Osteocyte (in vitro differentiated cells): Measurements from ENCODE around the gene PLA2G2F. TPM values are rescaled to one million over a fixed set of nuclear protein-coding genes. Genes with fewer than 3 reads are reported as not detected.

Source experiments
- DNase-seq: peaks from one replicate; pipeline ENCODE4 v3.0.0; 2021; ENCODE audit warnings: mixed read lengths; ENCODE audit not compliant: unreplicated experiment; ENCODE audit errors: extremely low spot score
- H3K27ac Mint-ChIP-seq: one replicate; pipeline ENCODE4 v1.8.0; 2021; ENCODE audit warnings: mild to moderate bottlenecking, mixed read lengths; ENCODE audit not compliant: unreplicated experiment
- H3K27me3 Mint-ChIP-seq: one replicate; pipeline ENCODE4 v1.8.0; 2021; ENCODE audit warnings: mixed read lengths; ENCODE audit not compliant: unreplicated experiment
- H3K36me3 Mint-ChIP-seq: one replicate; pipeline ENCODE4 v1.8.0; 2021; ENCODE audit warnings: mixed read lengths; ENCODE audit not compliant: unreplicated experiment
- H3K4me1 Mint-ChIP-seq: one replicate; pipeline ENCODE4 v1.8.0; 2021; ENCODE audit warnings: mixed read lengths; ENCODE audit not compliant: unreplicated experiment
- H3K4me3 Mint-ChIP-seq: one replicate; pipeline ENCODE4 v1.8.0; 2021; ENCODE audit warnings: mild to moderate bottlenecking, moderate library complexity, mixed read lengths; ENCODE audit not compliant: unreplicated experiment
- H3K9me3 Mint-ChIP-seq: one replicate; pipeline ENCODE4 v1.8.0; 2021; ENCODE audit warnings: mixed read lengths; ENCODE audit not compliant: unreplicated experiment
- total RNA-seq: library from RNA; stranded (reverse); gene quantifications from 2 replicates; pipeline ENCODE4 v1.2.1, GENCODE V29; 2021
- TF ChIP-seq, protein P1 (sequence below): fragments of 200-600 bp; sonication (generic); IDR thresholded peaks from 2 replicates; pipeline ENCODE4 v1.5.0; 2021; ENCODE audit warnings: antibody characterized with exemption, mild to moderate bottlenecking, moderate library complexity

Gene PLA2G2F
- total RNA-seq, 1 donor from 2014 or later, result not detected

DNA sequence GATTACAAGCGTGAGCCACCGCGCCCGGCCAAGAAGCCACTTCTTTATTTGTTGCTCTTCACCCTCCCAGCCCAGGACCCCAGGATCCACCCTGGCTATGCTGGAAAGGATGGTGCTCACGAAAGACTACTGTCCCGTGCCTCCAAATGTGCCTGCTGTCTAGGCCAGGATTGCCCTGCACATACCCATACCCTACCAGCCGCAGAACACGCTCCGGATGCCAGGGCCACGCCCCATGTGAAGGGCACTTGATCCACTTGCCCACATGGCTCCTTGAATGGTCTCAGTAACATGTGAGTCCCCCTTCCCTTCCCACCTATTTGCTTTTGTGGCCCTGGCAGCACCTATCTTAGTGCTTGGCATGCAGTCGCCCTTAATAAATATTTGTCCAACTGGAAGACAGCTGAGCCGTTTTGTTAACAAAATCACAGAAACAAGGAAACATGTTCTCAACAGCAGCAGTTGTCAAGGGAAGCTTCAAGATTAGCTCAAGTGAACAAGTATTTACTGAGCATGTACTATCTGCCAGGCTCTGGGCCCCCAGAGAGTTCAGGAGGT, 33.0 kb downstream of the PLA2G2F start:
- DNase-seq, result no peak
- Mint-ChIP-seq H3K27me3 (no peaks in the 10 kb centered on the region), H3K4me3 (no peak overlapping the region), H3K4me1 (no peaks in the 10 kb centered on the region), H3K27ac (no peak overlapping the region), H3K36me3 (no peaks in the 10 kb centered on the region), H3K9me3 (no peaks in the 10 kb centered on the region)
- TF ChIP-seq, protein P1, sequence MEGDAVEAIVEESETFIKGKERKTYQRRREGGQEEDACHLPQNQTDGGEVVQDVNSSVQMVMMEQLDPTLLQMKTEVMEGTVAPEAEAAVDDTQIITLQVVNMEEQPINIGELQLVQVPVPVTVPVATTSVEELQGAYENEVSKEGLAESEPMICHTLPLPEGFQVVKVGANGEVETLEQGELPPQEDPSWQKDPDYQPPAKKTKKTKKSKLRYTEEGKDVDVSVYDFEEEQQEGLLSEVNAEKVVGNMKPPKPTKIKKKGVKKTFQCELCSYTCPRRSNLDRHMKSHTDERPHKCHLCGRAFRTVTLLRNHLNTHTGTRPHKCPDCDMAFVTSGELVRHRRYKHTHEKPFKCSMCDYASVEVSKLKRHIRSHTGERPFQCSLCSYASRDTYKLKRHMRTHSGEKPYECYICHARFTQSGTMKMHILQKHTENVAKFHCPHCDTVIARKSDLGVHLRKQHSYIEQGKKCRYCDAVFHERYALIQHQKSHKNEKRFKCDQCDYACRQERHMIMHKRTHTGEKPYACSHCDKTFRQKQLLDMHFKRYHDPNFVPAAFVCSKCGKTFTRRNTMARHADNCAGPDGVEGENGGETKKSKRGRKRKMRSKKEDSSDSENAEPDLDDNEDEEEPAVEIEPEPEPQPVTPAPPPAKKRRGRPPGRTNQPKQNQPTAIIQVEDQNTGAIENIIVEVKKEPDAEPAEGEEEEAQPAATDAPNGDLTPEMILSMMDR, result no peak

DNA sequence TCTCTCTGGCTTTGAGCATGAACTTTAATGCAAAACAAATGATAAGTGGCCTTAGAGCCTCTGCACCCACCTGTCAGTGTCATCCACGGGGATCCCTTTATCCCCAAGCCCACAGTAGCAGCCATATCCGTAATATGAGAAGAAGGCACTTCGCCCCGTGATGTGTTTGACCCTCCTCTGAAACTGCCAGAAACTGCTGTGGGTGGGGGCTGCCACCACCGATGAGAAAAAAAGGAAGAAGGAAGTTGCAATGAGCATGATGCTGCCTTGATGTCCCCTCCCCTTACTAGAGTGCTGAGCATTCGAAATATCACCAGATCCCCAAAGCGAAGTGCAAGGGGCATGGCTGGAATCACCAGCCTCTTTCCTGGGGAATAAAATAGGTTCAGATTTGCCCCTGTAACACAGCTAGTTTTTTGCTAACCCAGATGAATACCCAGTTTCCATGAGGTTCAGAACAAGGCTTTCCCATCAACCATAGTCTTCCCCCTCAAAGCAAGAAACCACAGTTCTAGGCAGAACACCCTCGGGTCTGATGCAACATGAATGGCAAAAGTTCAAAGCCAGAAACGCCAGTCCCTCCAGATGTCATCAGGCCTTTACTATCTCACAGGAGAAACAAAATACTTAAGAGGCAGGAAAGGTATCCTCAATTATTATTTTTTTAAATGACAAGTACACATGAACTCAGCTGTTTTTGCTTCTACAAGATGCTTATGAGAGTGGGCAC, 36.0 kb downstream of the PLA2G2F start:
- no peaks in the 10 kb centered on the region for H3K9me3 Mint-ChIP-seq
- no peak overlapping the region for H3K27ac Mint-ChIP-seq
- TF ChIP-seq, protein P1, result no peak
- H3K36me3 Mint-ChIP-seq, result no peaks in the 10 kb centered on the region
- no peak overlapping the region for H3K4me3 Mint-ChIP-seq
- no peaks in the 10 kb centered on the region for H3K27me3 Mint-ChIP-seq
- DNase-seq, result no peak
- H3K4me1 Mint-ChIP-seq, result no peaks in the 10 kb centered on the region

DNA sequence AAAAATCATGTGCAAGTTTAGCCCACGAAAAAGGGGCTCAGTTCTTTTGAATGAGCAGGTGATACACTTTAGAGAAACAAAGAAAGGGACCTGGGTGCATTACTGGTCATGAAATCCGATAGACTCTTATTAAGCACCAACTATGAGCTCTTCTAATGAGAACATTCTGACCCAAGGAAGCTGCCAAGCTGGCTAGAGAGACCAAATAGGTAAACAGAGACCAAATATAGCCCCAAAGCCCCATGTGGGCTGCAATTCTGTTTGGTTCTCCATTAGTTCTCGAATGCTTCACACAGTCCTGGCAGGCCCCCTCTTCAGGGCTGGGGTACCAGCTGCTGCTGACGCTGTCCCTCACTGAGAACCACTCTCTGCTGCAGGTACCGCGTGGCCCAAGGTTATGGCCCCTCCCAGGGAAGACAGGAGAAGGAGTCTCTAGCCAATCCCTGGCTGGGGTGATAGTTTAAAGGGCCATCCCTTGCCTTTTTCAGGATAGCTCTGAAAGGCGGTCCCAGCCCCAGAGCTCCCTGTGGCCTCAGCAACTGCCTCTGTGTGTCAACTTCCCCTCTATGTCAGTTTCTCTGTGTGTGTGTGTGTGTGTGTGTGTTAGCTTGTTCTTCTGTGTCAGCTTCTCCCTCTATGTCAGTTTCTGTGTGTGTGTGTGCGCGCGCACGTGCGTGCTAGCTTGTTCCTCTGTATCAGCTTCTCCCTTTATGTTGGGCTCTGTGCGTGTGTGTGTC, 39.7 kb downstream of the PLA2G2F start:
- no peaks in the 10 kb centered on the region for H3K4me1 Mint-ChIP-seq
- H3K27ac Mint-ChIP-seq, result no peak overlapping the region
- H3K4me3 Mint-ChIP-seq, result no peak overlapping the region
- H3K36me3 Mint-ChIP-seq, result no peaks in the 10 kb centered on the region
- no peaks in the 10 kb centered on the region for H3K9me3 Mint-ChIP-seq
- peaks cover 5% of the 10 kb centered on the region for H3K27me3 Mint-ChIP-seq
- TF ChIP-seq, protein P1, result no peak
- DNase-seq, result no peak

DNA sequence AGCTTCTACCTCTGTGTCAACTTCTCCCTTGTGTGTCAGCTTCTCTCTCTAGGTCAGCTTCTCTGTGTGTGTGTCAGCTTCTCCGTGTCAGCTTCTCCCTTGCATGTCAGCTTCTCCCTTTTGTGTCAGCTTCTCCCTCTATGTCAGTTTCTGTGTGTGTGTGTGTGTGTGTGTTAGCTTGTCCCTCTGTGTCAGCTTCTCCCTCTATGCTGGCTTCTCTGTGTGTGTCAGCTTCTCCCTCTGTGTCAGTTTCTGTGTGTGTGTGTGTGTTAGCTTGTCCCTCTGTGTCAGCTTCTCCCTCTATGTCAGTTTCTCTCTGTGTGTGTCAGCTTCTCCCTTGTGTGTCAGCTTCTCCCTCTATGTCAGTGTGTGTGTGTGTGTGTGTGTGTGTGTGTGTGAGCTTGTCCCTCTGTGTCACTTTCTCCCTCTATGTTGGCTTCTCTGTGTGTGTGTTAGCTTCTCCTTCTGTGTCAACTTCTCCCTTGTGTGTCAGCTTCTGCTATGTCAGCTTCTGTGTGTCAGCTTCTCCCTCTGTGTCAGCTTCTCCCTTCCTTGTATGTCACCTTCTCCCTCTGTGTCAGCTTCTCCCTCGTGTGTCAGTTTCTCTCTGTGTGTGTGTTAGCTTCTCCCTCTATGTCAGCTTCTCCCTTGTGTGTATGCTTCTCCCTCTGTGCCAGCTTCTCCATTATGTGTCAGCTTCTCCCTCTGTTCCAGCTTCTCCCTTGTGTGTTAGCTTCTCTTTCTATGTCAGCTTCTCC, 40.4 kb downstream of the PLA2G2F start:
- Mint-ChIP-seq H3K4me1 (no peaks in the 10 kb centered on the region), H3K27me3 (peaks cover 13% of the 10 kb centered on the region), H3K9me3 (no peaks in the 10 kb centered on the region), H3K27ac (no peak overlapping the region), H3K4me3 (no peak overlapping the region), H3K36me3 (no peaks in the 10 kb centered on the region)
- TF ChIP-seq, protein P1, result no peak
- DNase-seq, result no peak
